ENCODE data around the gene PCNX1.
A peak's percentile ranks its signal among the peaks of the same experiment; 100 is the strongest.
"Not testable (repeated sequence)": the region's sequence is repeated elsewhere in the genome, so short reads cannot be mapped to it uniquely, and the experiment has no call there.

The PCNX1 gene

DNA sequence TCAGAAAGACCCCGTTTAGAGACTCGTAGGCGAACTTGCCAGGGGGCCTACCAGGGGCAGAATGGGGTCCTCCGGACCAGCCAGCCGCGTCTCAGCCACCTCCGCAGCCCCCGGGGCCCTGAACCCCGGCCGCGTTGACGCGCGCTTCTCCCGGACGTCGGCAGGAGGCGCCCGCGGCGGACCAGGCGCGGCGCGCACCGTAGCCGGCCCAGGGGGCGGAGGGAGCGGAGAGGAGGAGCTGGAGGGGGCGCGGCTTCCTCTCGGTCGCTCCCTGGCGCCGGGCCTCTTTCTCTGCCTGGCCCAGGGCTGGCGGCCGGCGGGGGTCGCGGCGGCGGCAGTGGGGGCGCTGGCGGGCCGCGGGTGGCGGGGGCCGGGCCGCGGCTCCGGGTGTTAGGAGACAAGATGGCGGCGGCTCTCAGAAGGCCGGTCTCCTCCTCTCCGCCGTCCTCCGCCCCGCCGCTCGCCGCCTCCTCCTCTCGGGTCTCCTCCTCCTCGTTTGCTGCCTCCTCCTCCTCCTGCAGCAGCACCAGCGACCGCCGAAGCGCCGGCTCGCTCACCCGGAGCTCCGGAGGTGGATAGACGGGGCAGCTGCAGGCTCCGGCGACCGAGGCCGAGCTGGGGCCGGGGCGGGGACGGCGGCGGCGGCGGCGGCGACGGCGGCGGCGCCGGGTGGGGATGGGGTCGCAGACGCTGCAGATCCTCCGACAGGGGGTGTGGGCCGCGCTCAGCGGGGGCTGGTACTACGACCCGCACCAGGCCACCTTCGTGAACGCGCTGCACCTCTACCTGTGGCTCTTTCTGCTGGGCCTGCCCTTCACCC, at the start of gene PCNX1:
Gene PCNX1, plus strand, starts transcription at position 284 of the 820 bp plus-strand sequence. Its CDS starts 392 bp downstream, at position 676.
- DNase-seq (ENCODE audit: low spot score), result peak; percentile 94

GRCh38 chr14:70857496-70857890, 49.8 kb upstream of the PCNX1 start:
- DNase-seq (ENCODE audit: low spot score), result no peak

- DNase-seq (ENCODE audit: low spot score), result no peak
Observed at GRCh38 chr14:70858641-70859040, 48.6 kb upstream of the PCNX1 start.

DNA sequence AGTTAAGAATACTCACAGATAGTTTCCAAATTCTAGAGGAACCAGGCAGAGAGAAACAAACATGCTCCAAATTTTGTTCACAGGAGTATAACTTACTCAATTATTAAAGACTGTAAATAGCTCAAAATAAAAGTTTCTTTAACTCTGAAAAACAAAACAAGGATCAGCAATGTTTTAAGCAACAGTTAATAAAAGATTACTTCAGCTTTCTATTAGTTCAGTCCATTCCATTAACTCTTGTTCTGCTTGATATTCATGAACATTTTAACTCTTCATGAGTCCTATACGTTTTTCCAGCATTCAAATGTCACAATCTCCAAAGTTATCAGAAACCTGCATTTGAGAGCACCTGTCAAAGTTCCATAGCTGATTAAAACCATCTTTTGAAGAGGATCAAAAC, 40.3 kb upstream of the PCNX1 start:
- DNase-seq (ENCODE audit: low spot score), result not testable (repeated sequence)

DNA sequence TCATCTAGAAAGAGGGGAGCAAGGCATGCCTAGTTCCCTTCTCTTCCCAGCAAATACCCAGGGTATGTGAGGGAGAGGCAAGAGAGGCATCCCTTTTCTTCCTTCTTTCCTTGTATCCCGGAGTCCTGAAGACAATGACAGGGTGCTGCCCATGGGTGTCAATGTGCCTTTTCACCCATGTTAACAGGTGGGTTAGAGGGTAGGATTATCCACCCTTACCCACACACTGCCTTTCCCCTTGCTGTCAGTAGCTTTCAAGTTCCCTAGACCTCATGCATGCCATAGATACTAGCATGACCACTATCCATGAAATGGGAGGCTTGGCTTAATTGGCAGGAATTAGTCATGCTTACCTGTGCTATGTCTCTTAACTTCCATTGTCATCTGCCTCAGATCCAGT, 36.3 kb upstream of the PCNX1 start:
- no peak for DNase-seq (ENCODE audit: low spot score)

GRCh38 chr14:70871863-70872677, 35.2 kb upstream of the PCNX1 start:
- DNase-seq (ENCODE audit: low spot score), result no peak

DNA sequence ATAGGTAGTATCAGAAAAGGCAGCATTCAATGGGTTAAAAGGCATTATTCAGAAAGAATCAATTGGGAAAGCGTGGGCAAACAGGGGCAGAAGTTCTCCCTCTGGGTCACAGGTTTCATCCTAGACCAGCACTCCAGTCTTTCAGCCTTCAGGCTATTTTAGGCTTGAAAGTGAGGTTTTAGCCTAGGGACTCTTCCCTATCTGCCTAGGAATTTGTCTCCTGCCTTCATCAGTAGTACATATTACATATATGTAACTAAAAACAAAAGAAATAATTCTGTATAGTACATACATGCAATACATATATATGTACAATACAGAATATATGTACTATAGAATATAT, 34.6 kb upstream of the PCNX1 start:
- DNase-seq (ENCODE audit: low spot score), result no peak

DNA sequence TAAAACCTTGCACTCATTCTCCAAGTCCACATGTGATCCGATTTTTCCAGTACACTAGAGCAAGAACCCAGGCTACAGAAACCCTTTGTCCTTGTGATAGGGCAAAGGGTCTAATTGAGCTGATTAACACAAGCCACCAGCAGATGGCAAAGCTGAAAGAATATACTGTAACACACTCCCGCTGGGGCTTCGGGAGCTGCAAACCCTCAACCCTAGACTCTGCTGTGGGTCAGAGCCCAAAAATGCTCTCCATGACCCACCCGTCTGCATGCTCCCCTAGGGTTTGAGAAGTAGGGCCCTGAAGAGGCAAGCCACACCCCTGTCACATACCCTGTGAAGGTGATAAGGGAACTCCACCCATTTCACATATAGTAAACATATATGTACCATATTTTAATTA, 33.6 kb upstream of the PCNX1 start:
- no peak for DNase-seq (ENCODE audit: low spot score)

GRCh38 chr14:70875811-70876460, 31.3 kb upstream of the PCNX1 start:
- not testable (repeated sequence) for DNase-seq (ENCODE audit: low spot score)

DNA sequence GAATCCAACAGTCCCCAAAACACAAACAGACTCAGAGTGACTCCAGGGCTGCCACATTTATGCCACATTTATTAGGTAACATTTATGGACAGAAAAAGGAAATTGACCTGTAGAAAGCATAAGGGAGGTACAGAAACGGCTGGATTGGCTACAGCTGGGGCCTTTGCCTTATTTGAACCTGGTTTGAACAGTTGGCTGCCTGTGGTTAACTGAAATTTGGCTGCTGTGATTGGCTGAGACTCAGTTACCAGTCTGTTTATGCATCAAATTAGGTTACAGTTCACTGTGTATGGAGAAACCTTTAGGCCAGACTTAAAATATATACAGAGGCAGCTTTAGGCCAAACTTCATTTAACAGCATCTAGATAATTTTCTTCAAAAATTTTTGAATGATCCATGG, 27.8 kb upstream of the PCNX1 start:
- DNase-seq (ENCODE audit: low spot score), result no peak

DNA sequence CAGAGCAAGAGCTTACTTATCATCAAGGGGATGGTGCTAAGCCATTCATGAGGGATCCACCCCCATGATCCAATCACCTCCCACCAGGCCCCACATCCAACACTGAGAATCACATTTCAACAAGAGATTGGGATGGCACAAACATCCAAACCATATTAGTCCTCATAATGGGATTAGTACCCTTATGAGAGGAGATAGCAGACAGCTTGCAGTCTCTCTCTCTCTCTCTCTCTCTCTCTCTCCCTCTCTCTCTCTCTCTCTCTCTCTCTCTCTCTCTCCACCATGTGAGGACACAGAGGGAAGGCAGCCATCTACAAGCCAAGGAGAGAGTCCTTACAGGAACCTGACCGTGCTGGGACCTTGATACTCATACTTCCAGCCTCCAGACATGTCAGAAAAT, 26.4 kb upstream of the PCNX1 start:
- DNase-seq (ENCODE audit: low spot score), result not testable (repeated sequence)

- no peak for DNase-seq (ENCODE audit: low spot score)
Observed at GRCh38 chr14:70881549-70882177, 25.6 kb upstream of the PCNX1 start.

GRCh38 chr14:70882776-70883492, 24.3 kb upstream of the PCNX1 start:
- DNase-seq (ENCODE audit: low spot score), result no peak

DNA sequence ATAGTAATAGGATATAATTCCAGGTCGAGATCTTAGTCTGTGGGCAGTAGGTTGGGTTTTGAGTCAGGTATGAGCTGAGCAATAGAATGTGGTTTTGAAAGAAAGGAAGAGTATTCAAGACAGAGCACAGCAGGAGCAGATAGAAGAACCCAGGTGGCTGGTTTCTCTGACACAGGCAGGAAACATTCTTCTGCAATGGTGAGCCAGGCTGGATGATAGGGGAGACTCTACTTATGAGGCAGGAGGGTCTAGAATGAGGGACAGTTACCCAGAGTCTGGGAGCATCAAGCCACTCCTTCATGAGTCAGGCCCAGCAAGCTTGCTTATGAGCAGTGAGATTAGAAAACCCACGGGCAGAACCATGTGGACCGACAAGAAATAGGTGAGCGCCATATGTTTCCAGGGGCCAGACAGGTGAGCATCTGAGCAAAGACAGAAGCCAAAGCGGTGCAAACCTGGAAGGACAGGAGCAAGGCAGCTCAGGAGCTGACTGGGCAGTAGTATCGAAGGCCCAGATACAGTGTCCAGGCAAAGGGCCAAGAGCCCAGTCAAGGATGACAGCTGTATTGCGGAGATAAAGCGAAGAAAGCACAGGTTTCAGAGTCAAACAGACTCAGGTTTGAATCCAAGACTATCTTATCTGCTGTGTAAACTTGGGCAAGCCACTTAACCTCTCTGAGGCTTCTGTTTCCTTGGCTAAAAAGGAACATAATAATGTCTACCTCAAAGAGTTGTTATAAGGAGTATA, 22.5 kb upstream of the PCNX1 start:
- DNase-seq (ENCODE audit: low spot score), result no peak

DNA sequence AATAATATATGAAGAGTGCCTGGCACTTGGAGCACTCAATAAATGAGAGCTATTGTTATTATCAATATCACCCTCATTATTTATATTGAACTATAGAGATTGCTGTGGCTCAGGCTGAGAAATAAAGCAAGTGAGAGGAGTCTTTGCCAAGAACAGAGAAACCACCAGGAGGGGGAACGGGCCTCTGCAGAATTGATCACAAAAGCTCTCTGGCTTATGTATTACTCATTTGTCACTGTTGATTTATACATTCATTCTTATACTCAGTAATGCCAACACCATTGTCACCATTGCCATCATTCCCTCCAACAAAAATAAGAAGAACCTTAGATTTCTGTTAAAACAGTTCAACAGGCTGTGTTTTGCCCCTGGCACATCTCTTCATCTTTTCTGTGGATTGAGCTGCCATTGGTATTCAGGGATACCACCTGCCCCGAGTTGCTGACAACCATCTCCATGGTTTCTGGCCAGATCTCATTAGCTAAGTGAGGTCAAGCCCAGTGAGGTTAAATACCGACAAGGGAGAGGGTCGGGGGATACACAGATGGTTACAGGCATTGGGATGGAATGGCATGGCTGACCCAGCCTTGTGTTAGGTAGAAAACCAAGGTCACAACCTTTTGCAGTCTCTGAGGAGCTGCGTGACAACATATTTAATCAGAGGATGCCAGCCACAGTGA, 21.8 kb upstream of the PCNX1 start:
- DNase-seq (ENCODE audit: low spot score), result no peak

DNA sequence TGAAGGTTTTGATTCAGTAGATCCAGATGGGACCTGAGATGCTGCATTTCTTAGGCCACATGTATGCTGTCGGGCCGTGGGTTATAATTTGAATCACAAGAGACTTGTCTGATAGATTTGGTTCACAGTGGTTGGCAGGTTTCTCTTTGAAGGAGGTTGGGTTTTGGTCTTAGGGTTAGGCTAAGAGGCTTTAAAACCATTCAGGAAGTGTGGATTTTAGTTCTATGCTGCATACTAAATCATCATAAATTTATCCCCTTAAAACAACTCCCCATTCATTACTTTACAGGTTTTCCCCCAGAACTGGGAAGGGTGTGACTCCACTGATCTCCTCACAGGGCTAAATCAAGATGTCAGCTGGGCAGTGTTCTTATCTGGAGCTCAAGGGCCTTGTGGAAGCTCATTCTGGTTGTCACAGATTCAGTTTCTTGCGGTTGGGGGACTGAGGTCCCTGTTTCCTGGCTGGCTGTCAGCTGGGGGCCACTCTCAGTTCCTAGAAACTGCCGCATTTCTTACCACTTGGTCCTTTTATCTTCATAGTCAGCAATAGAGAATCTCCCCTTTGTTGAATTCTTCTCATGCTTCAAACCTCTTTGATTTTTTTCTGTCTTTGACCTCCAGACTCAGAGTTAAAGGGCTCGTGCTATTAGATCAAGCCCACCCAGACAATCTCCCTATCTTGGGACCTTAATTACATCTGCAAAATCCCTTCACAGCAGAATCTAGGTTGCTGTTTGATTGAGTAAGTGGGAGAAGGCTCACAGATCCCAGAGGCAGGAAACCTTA, 20.6 kb upstream of the PCNX1 start:
- no peak for DNase-seq (ENCODE audit: low spot score)

- DNase-seq (ENCODE audit: low spot score), result no peak
Observed at GRCh38 chr14:70887207-70887681, 20.0 kb upstream of the PCNX1 start.

- DNase-seq (ENCODE audit: low spot score), result no peak
Observed at GRCh38 chr14:70887737-70888499, 19.3 kb upstream of the PCNX1 start.
